Epithelial cell of proximal tubule (primary cell): ENCODE data around the gene PAX3. TPM values are rescaled to one million over a fixed set of nuclear protein-coding genes. Genes with fewer than 3 reads are reported as not detected.

Experiments
- DNase-seq: peaks from one replicate; pipeline ENCODE4 v3.0.0-alpha.2; 2011; ENCODE audit warnings: low read depth
- H3K4me3 ChIP-seq: 2 replicates; pipeline ENCODE4 v1.5.1; 2011; ENCODE audit warnings: low read depth, mild to moderate bottlenecking, low read length
- total RNA-seq: library from RNA; depleted of rRNA; stranded (reverse); fragments of >200 nt; gene quantifications from 2 replicates; pipeline ENCODE4 v1.2.3, GENCODE V29; 2015
- TF ChIP-seq, protein P1 (sequence below): conservative IDR thresholded peaks from 2 replicates; pipeline ENCODE4 v1.5.1; 2012; ENCODE audit warnings: low read depth, mild to moderate bottlenecking, low read length

PAX3 gene
- total RNA-seq, 1 donor from 2014 or later = not detected

GRCh38 chr2:222196159-222196558 lies 102.6 kb downstream of the PAX3 start:
- H3K4me3 ChIP-seq = no peak overlapping the region
- TF ChIP-seq, protein P1, sequence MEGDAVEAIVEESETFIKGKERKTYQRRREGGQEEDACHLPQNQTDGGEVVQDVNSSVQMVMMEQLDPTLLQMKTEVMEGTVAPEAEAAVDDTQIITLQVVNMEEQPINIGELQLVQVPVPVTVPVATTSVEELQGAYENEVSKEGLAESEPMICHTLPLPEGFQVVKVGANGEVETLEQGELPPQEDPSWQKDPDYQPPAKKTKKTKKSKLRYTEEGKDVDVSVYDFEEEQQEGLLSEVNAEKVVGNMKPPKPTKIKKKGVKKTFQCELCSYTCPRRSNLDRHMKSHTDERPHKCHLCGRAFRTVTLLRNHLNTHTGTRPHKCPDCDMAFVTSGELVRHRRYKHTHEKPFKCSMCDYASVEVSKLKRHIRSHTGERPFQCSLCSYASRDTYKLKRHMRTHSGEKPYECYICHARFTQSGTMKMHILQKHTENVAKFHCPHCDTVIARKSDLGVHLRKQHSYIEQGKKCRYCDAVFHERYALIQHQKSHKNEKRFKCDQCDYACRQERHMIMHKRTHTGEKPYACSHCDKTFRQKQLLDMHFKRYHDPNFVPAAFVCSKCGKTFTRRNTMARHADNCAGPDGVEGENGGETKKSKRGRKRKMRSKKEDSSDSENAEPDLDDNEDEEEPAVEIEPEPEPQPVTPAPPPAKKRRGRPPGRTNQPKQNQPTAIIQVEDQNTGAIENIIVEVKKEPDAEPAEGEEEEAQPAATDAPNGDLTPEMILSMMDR = no peak
- no peak for DNase-seq

- H3K4me3 ChIP-seq = no peak overlapping the region
- no peak for DNase-seq
- TF ChIP-seq, protein P1 = no peak
Observed at GRCh38 chr2:222194669-222195068, 104.1 kb downstream of the PAX3 start.

DNA sequence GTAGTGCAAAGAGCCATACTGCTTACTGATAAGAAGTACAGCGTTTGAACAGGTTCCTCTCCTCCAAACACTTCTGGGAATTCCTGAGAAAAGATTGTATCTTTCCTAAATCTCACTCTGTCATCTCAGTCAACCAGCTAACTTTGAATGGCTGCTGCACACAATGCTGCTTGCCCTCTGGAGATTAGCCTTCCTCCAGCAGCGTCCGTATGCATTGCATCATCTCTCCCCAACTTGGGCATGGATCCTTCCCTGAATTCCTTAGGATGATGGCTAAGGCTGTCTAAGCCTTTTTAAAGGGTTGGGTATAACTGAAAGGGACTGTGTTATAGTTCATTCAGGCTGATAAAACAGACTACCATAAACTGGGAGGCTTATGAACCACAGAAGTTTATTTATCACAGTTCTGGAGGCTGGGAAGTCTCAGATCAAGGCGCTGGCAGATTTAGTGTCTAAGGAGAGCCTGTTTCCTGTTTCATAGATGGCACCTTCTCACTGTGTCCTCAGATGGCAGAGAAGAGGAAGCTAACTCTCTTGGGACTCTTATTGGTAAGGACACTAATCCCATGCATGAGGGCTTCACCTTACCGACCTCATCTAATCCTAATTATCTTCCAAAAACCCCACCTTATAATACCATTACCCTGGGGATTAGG lies 105.3 kb downstream of the PAX3 start:
- no peak overlapping the region for H3K4me3 ChIP-seq
- TF ChIP-seq, protein P1 = no peak
- DNase-seq = no peak

DNA sequence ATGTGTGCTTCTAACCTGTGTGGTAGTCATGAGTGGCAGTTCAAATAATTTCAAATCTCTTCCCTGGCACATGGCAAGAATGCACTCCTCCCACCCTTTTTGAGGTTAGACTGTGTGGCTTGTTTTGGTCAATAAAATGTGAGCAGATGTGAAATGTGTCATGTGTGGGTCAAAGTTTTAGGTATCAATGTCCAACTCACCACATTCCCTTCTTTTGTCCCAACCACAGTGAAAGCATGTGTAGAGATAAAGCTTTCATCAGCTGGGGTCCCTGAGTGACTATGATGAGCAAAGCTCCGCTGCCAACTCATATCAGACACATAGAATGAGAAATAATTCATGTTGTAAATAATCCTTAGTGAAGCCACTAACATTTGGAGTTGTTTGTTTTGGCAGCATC lies 118.2 kb downstream of the PAX3 start:
- no peak for DNase-seq
- H3K4me3 ChIP-seq = no peak overlapping the region
- TF ChIP-seq, protein P1 = no peak

DNA sequence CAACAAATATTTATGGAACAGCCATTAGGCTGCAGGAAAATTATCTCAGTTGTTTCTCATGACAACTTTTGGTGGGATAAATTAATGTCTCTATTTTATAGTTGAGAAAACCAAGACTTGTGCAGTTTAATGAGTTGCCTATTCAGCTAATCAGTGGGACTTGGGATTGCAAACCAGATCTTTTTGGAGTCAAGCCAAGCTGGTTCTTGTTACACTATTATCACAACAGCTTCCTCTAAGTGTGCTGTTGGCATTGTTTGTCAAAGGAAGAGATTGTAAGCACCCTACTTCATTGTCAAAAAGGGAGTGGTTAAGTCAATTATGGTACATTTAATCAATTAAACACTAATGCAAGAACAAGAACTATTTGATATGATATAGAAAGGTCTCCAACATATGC lies 119.2 kb downstream of the PAX3 start:
- no peak for DNase-seq
- TF ChIP-seq, protein P1 = no peak
- H3K4me3 ChIP-seq = no peak overlapping the region

GRCh38 chr2:222178450-222178849 lies 120.3 kb downstream of the PAX3 start:
- no peak for DNase-seq
- TF ChIP-seq, protein P1 = no peak

GRCh38 chr2:222176890-222177289 lies 121.9 kb downstream of the PAX3 start:
- H3K4me3 ChIP-seq = no peak overlapping the region
- DNase-seq = no peak
- TF ChIP-seq, protein P1 = no peak

More at GRCh38 chr2:222178450-222178849, 120.3 kb downstream of the PAX3 start:
- H3K4me3 ChIP-seq = no peak overlapping the region
